PC-9 (cell line): ENCODE data around the gene CFL1. TPM values are rescaled to one million over a fixed set of nuclear protein-coding genes. Genes with fewer than 3 reads are reported as not detected.

Experiments used
- Bru-seq: library from RNA; stranded (reverse); fragments of 400-500 nt; gene quantifications from one replicate; lab custom pipeline; 2021; lab: Mats Ljungman, UMichigan
- BruChase-seq, 2 experiments: library from RNA; stranded (reverse); fragments of 400-500 nt; gene quantifications; one replicate each; lab custom pipeline; 2021; lab: Mats Ljungman, UMichigan
- BruUV-seq: library from RNA; stranded (reverse); fragments of 400-500 nt; replicated peaks from 2 replicates; lab custom pipeline; 2021; lab: Mats Ljungman, UMichigan
- CTCF ChIA-PET: fragments of 300-600 bp; sonication (Branson Sonifier 250); formaldehyde crosslinking; loops from one replicate; lab custom pipeline; 2022; ENCODE audit warnings: antibody characterized with exemption; lab: Charles Lee
- POLR2A ChIA-PET: fragments of 300-600 bp; sonication (Branson Sonifier 250); formaldehyde crosslinking; loops from one replicate; lab custom pipeline; 2022; ENCODE audit warnings: antibody characterized with exemption; ENCODE audit not compliant: unreplicated experiment; lab: Charles Lee
- DNase-seq, 2 experiments: peaks; one replicate each; pipeline versions ENCODE4 v3.0.0 to v3.0.0-alpha.2; 2015 to 2022; ENCODE audit warnings: mixed read lengths in 1 of 2
- H2AFZ ChIP-seq: fragments of 200-600 bp; sonication (generic); 2 replicates; pipeline ENCODE4 v1.8.1; 2017; ENCODE audit warnings: antibody characterized with exemption
- H3F3A ChIP-seq: fragments of 200-600 bp; sonication (generic); 2 replicates; pipeline ENCODE4 v1.8.1; 2017; ENCODE audit warnings: antibody characterized with exemption, mild to moderate bottlenecking, low read depth; ENCODE audit not compliant: insufficient read depth
- H3K27ac ChIP-seq: fragments of 200-600 bp; sonication (generic); 2 replicates; pipeline ENCODE4 v1.6.1; 2016; ENCODE audit warnings: mixed run types
- H3K27me3 ChIP-seq: fragments of 200-600 bp; sonication (generic); 2 replicates; pipeline ENCODE4 v1.6.1; 2016; ENCODE audit warnings: low read depth, mixed run types; ENCODE audit not compliant: insufficient read depth
- H3K36me3 ChIP-seq: fragments of 200-600 bp; sonication (generic); 2 replicates; pipeline ENCODE4 v1.6.1; 2016; ENCODE audit warnings: low read depth, mixed run types
- H3K4me1 ChIP-seq: fragments of 200-600 bp; sonication (generic); replicated peaks from 2 replicates; pipeline ENCODE4 v1.6.1; 2016; ENCODE audit warnings: mixed run types; ENCODE audit not compliant: insufficient read depth
- H3K4me2 ChIP-seq: fragments of 200-600 bp; sonication (generic); 2 replicates; pipeline ENCODE4 v1.6.1; 2017; ENCODE audit warnings: mixed run types
- H3K4me3 ChIP-seq: fragments of 200-600 bp; sonication (generic); 2 replicates; pipeline ENCODE4 v1.6.1; 2016; ENCODE audit warnings: mixed run types
- H3K79me2 ChIP-seq: fragments of 200-600 bp; sonication (generic); 2 replicates; pipeline ENCODE4 v1.6.1; 2017; ENCODE audit warnings: low read depth, mixed run types
- H3K9me2 ChIP-seq: fragments of 200-600 bp; sonication (generic); 2 replicates; pipeline ENCODE4 v1.8.1; 2017; ENCODE audit warnings: mild to moderate bottlenecking; ENCODE audit not compliant: insufficient read depth
- H3K9me3 ChIP-seq: fragments of 200-600 bp; sonication (generic); 2 replicates; pipeline ENCODE4 v1.8.1; 2016; ENCODE audit warnings: low read depth; ENCODE audit not compliant: insufficient read depth
- H4K20me1 ChIP-seq: fragments of 200-600 bp; sonication (generic); 2 replicates; pipeline ENCODE4 v1.8.1; 2017; ENCODE audit not compliant: insufficient read depth
- CTCF ChIP-seq: fragments of 200-600 bp; sonication (generic); conservative IDR thresholded peaks from 2 replicates; pipeline ENCODE4 v1.6.1; 2017; ENCODE audit warnings: mixed run types, antibody characterized with exemption, mild to moderate bottlenecking, moderate library complexity
- EZH2 ChIP-seq: fragments of 200-600 bp; sonication (generic); IDR thresholded peaks from 2 replicates; pipeline ENCODE4 v1.8.0; 2017; ENCODE audit warnings: antibody characterized with exemption, low read depth
- intact Hi-C: fragments of 100-400 bp; cut with micrococcal nuclease; formaldehyde crosslinking; loops from one replicate; pipeline ENCODE4 v1.10.0; 2022; ENCODE audit not compliant: unreplicated experiment
- long read RNA-seq: library from polyadenylated mRNA; stranded (forward); transcript quantifications from one replicate; pipeline ENCODE4 v2.0.0, GENCODE V29; 2022
- total RNA-seq: library from RNA; stranded (reverse); gene quantifications from 2 replicates; pipeline ENCODE4 v1.2.3, GENCODE V29; 2021

The CFL1 gene
- 1,598 and 1,798 TPM in 2 replicates for total RNA-seq
- percentile 97 among the genes with signal in this experiment for Bru-seq, nascent RNA
- BruChase-seq, experiment 1, labeled RNA remaining after a 2-hour chase = percentile 98 among the genes with signal in this experiment
- BruChase-seq, experiment 2, labeled RNA remaining after a 6-hour chase = percentile 100 among the genes with signal in this experiment
- long read RNA-seq, transcript CFL1-209 (3 exons, 647 nt) = minor isoform, 47 of 4,956 reads
- long read RNA-seq, transcript CFL1-211 (4 exons, 1,062 nt) = minor isoform, 6 of 4,956 reads
- long read RNA-seq, transcript CFL1-201 (4 exons, 1,234 nt) = major isoform, 4,537 of 4,956 reads
- long read RNA-seq, partial matches to known transcripts = 4 of 4,956 reads
- long read RNA-seq, other reads (novel, unspliced or antisense) = 351 of 4,956 reads

GRCh38 chr11:65857853-65858680, at the start of gene CFL1:
Gene CFL1 (minus strand): TSS chr11:65858180. CDS start chr11:65858099, 81 bp downstream.
- H3K4me1 ChIP-seq = peaks cover 21% of the 10 kb centered on the region
- no peaks in the 10 kb centered on the region for H3K9me3 ChIP-seq
- H3K79me2 ChIP-seq = peaks cover 68% of the 10 kb centered on the region
- H3K27ac ChIP-seq = peak within 1 kb of the TSS; percentile 53
- DNase-seq = peak; percentile 92 to 99
- no TSS peak for BruUV-seq
- no peaks in the 10 kb centered on the region for H3K27me3 ChIP-seq
- ChIA-PET POLR2A (interaction anchor here (0.5 to 1.0 kb wide), 14 partner anchors 11 to 1629 kb away, joined by 3 to 37 read pairs (median 4); partner anchors contain the start of genes RNASEH2C, SF1 and SF3B2), CTCF (interaction anchor here (0.7 to 2.0 kb wide), 2 partner anchors 10 to 27 kb away, joined by 6 to 10 read pairs; no protein-coding TSS in a partner anchor)
- TF ChIP-seq CTCF (no peak), EZH2 (no peak)
- H2AFZ ChIP-seq = peak within 1 kb of the TSS; percentile 92
- H3K4me3 ChIP-seq = peak within 1 kb of the TSS; percentile 96
- peaks cover 59% of the 10 kb centered on the region for H3F3A ChIP-seq
- peak within 1 kb of the TSS; percentile 91 for H3K4me2 ChIP-seq
- H3K9me2 ChIP-seq = no peaks in the 10 kb centered on the region
- intact Hi-C loops = loop anchor here (1.0 to 2.0 kb wide), 5 partner anchors 59 to 243 kb away; partner anchors contain the start of genes KAT5, MAP3K11, OVOL1 and PCNX3
- peaks cover 38% of the 10 kb centered on the region for H3K36me3 ChIP-seq
- H4K20me1 ChIP-seq = peaks cover 44% of the 10 kb centered on the region

- Histone ChIP-seq H3K4me3 (no peak overlapping the region), H3K36me3 (no peaks in the 10 kb centered on the region), H3K9me2 (no peaks in the 10 kb centered on the region), H3F3A (peaks cover 66% of the 10 kb centered on the region), H2AFZ (no peak overlapping the region), H3K4me2 (peak overlapping the region; percentile 13; the same call in 1 of the 2 replicates), H4K20me1 (no peaks in the 10 kb centered on the region), H3K27ac (peak overlapping the region; percentile 42), H3K4me1 (peaks cover 70% of the 10 kb centered on the region), H3K27me3 (no peaks in the 10 kb centered on the region), H3K79me2 (peaks cover 2% of the 10 kb centered on the region), H3K9me3 (no peaks in the 10 kb centered on the region)
- no peak for DNase-seq
- TF ChIP-seq EZH2 (no peak), CTCF (no peak)
- no TSS peak for BruUV-seq
- POLR2A ChIA-PET = interaction anchor here (0.6 to 0.8 kb wide), 3 partner anchors 16 to 355 kb away, joined by 3 to 10 read pairs (median 5); partner anchors contain the start of gene CCDC85B
- CTCF ChIA-PET = no interaction called here
- intact Hi-C loops = no loop called here
Measured at GRCh38 chr11:65906602-65907001, 48.6 kb upstream of the CFL1 start.

- ChIA-PET POLR2A (interaction anchor here (1.0 kb wide), 1 partner anchor 9 kb away, joined by 6 read pairs; no protein-coding TSS in a partner anchor), CTCF (interaction anchor here (0.6 to 1.4 kb wide), 4 partner anchors 8 to 71 kb away, joined by 3 to 11 read pairs (median 4); no protein-coding TSS in a partner anchor)
- H3K4me2 ChIP-seq = peak overlapping the region; percentile 74
- no peaks in the 10 kb centered on the region for H3K9me3 ChIP-seq
- no peaks in the 10 kb centered on the region for H3K27me3 ChIP-seq
- no peak overlapping the region for H3K4me3 ChIP-seq
- peaks cover 59% of the 10 kb centered on the region for H3K4me1 ChIP-seq
- peaks cover 4% of the 10 kb centered on the region for H4K20me1 ChIP-seq
- peaks cover 55% of the 10 kb centered on the region for H3F3A ChIP-seq
- peaks cover 22% of the 10 kb centered on the region for H3K79me2 ChIP-seq
- H3K27ac ChIP-seq = peak overlapping the region; percentile 76
- intact Hi-C loops = loop anchor here (1.0 kb wide), 1 partner anchor 12 kb away; no protein-coding TSS in a partner anchor
- no peak for TF ChIP-seq CTCF
- TF ChIP-seq EZH2 = no peak
- no peaks in the 10 kb centered on the region for H3K9me2 ChIP-seq
- 0 out of 2 replicates have a peak overlapping the region, but pooled peaks have one; percentile 5 for H2AFZ ChIP-seq
- peaks cover 3% of the 10 kb centered on the region; the same call in 1 of the 2 replicates for H3K36me3 ChIP-seq
- no peak for DNase-seq
- BruUV-seq = no TSS peak
Measured at GRCh38 chr11:65903715-65904114, 45.7 kb upstream of the CFL1 start.
